Body of pancreas (tissue), 4 donors: ENCODE data around the gene IL11. TPM values are rescaled to one million over a fixed set of nuclear protein-coding genes. Genes with fewer than 3 reads are reported as not detected.

Experiments
- ATAC-seq: fragments of 150-250 bp; one replicate; pipeline ENCODE4 v1.9.1; 2016
- DNase-seq, 4 donors: peaks; one replicate each; pipeline ENCODE4 v3.0.0-alpha.2; 2019
- H3K27ac ChIP-seq, 4 donors: fragments of 200-600 bp; sonication (generic); 1 replicate in 3 of 4; 2 replicates in 1 of 4; pipeline versions ENCODE4 v1.5.1 to v1.6.1; 2016 to 2019; ENCODE audit warnings: mild to moderate bottlenecking in 1 of 4, mixed read lengths in 1 of 4, moderate library complexity in 1 of 4
- H3K27me3 ChIP-seq, 2 donors: fragments of 200-600 bp; sonication (generic); one replicate each; pipeline ENCODE4 v1.6.0; 2016; ENCODE audit warnings: mild to moderate bottlenecking in 1 of 2
- H3K36me3 ChIP-seq, 2 donors: fragments of 200-600 bp; sonication (generic); replicated peaks in 1 of 2; 2 replicates each; pipeline ENCODE4 v1.5.1; 2016; ENCODE audit warnings: low read depth in 2 of 2; ENCODE audit not compliant: insufficient read depth in 1 of 2
- H3K4me1 ChIP-seq: fragments of 200-600 bp; sonication (generic); one replicate; pipeline ENCODE4 v1.6.0; 2016
- H3K4me3 ChIP-seq, 2 donors: fragments of 200-600 bp; sonication (generic); 1 replicate in 1 of 2; 2 replicates in 1 of 2; pipeline ENCODE4 v1.5.1; 2016 to 2019
- H3K9me3 ChIP-seq, 3 donors: fragments of 200-600 bp; sonication (generic); 1 replicate in 2 of 3; 2 replicates in 1 of 3; pipeline ENCODE4 v1.5.1; 2016
- CTCF ChIP-seq, 7 experiments: fragments of 450-650 bp in 4 of 7; fragments of 200-600 bp in 3 of 7; sonication (generic) in 3 of 7; IDR thresholded peaks; one replicate each; pipeline ENCODE4 v1.5.1; 2016 to 2019; ENCODE audit warnings: antibody characterized with exemption in 7 of 7
- POLR2A ChIP-seq, 3 donors: fragments of 450-650 bp; IDR thresholded peaks; one replicate each; pipeline ENCODE4 v1.6.1; 2016; ENCODE audit warnings: antibody characterized with exemption in 3 of 3, mild to moderate bottlenecking in 2 of 3
- WGBS, 2 donors: methylation state at CpG; one replicate each; pipeline ENCODE4 v1.1.5; 2017; 5-methylcytosine and 5-hydroxymethylcytosine counted together
- intact Hi-C: fragments of 100-400 bp; cut with DNase I; formaldehyde crosslinking; loops from one replicate; pipeline ENCODE4 v1.15.1; 2023
- total RNA-seq, 2 donors: library from RNA; depleted of rRNA; stranded (reverse); fragments of >200 nt; gene quantifications; one replicate each; pipeline ENCODE4 v1.1.0, GENCODE V29; 2016

IL11 gene
- total RNA-seq, result not detected

GRCh38 chr19:55370305-55370988, at the start of gene IL11:
Gene IL11 (minus strand): TSS chr19:55370463. CDS start chr19:55370310, 153 bp downstream.
- H3K9me3 ChIP-seq, result no peaks in the 10 kb centered on the region
- H3K36me3 ChIP-seq, result no peaks in the 10 kb centered on the region
- peaks cover 30% of the 10 kb centered on the region for H3K4me1 ChIP-seq
- H3K27ac ChIP-seq, result no peak within 1 kb of the TSS
- TF ChIP-seq CTCF (IDR thresholded peaks at IDR 0.05) (no peak), POLR2A (IDR thresholded peaks at IDR 0.05) (no peak)
- peaks cover 0 to 35% of the 10 kb centered on the region in 2 donors for H3K27me3 ChIP-seq
- intact Hi-C loops, result no loop called here
- 5 to 10% methylated on average over 22 to 28 of the region's 32 CpGs for WGBS, 2 donors
- DNase-seq, result no peak
- no peak for ATAC-seq
- H3K4me3 ChIP-seq, result no peak within 1 kb of the TSS

DNA sequence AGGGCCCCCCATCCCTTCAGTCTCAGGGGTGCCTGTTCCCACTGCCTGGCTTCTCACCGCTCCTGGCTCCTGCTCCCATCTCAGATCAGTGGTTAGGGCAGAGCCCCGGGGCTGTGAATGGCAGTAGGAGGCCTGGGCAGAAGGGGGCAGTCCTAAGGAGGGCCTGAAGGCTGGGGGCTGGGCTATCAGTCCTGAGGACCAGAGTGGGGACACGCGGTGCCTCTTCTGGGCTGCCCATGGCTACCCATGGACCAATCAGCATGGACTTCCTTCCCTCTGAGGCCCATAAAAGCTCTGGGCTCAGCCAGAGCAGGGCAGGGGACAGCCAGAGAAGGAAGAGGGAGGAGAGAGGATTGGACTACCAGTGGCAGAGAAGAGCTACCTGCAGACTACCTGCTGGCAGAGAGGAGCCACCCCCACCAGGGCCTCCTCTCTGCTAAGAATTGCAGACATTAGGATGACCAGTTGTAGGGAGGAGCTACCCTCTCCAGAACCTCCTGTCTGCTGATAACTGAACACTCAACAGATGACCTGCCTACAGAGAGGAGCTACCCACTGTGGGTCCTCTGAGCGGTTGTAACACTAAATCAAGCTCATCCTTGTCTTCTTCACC, 49.5 kb upstream of the IL11 start:
- no peaks in the 10 kb centered on the region for H3K9me3 ChIP-seq
- no peak for DNase-seq
- intact Hi-C loops, result loop anchor here (5.0 kb wide), 1 partner anchor 282 kb away; no protein-coding TSS in a partner anchor
- H3K4me3 ChIP-seq, result no peak overlapping the region
- WGBS, 2 donors, result 58% methylated on average over 4 to 5 of the region's 5 CpGs
- H3K27ac ChIP-seq, result no peak overlapping the region
- H3K36me3 ChIP-seq, result no peaks in the 10 kb centered on the region
- ATAC-seq, result no peak
- no peaks in the 10 kb centered on the region for H3K27me3 ChIP-seq
- no peaks in the 10 kb centered on the region for H3K4me1 ChIP-seq
- no peak for TF ChIP-seq POLR2A (IDR thresholded peaks at IDR 0.05)
- no peak for TF ChIP-seq CTCF (IDR thresholded peaks at IDR 0.05)

GRCh38 chr19:55419103-55419502, 48.8 kb upstream of the IL11 start:
- no peaks in the 10 kb centered on the region for H3K4me1 ChIP-seq
- no peak overlapping the region for H3K4me3 ChIP-seq
- DNase-seq, result no peak
- TF ChIP-seq CTCF (IDR thresholded peaks at IDR 0.05) (no peak), POLR2A (IDR thresholded peaks at IDR 0.05) (no peak)
- H3K9me3 ChIP-seq, result no peaks in the 10 kb centered on the region
- H3K36me3 ChIP-seq, result no peaks in the 10 kb centered on the region
- 37 to 51% methylated on average over 3 to 5 of the region's 5 CpGs for WGBS, 2 donors
- H3K27me3 ChIP-seq, result no peaks in the 10 kb centered on the region
- intact Hi-C loops, result loop anchor here (5.0 kb wide), 1 partner anchor 282 kb away; no protein-coding TSS in a partner anchor
- H3K27ac ChIP-seq, result no peak overlapping the region
- ATAC-seq, result no peak

GRCh38 chr19:55418185-55418584, 47.9 kb upstream of the IL11 start:
- peak; percentile 82 for ATAC-seq

More at GRCh38 chr19:55418185-55418584, 47.9 kb upstream of the IL11 start:
- Histone ChIP-seq H3K9me3 (no peaks in the 10 kb centered on the region), H3K4me3 (no peak overlapping the region), H3K36me3 (no peaks in the 10 kb centered on the region), H3K27ac (no peak overlapping the region), H3K27me3 (no peaks in the 10 kb centered on the region), H3K4me1 (no peaks in the 10 kb centered on the region)
- peak; percentile 59 to 75 (median 67) for DNase-seq
- WGBS, 2 donors, result 0 to 22% methylated on average over 2 to 7 of the region's 7 CpGs
- TF ChIP-seq CTCF (IDR thresholded peaks at IDR 0.05) (peak; percentile 42 to 82 (median 76)), POLR2A (IDR thresholded peaks at IDR 0.05) (no peak)
- intact Hi-C loops, result loop anchor here (5.0 kb wide), 1 partner anchor 281 kb away; no protein-coding TSS in a partner anchor
